Adrenal gland (tissue), 12 donors: Measurements from ENCODE around the gene PMF1. TPM values are rescaled to one million over a fixed set of nuclear protein-coding genes. Genes with fewer than 3 reads are reported as not detected.
A peak's percentile ranks its signal among the peaks of the same experiment; 100 is the strongest.

Experiments used
- DNase-seq, 7 donors: peaks; one replicate each; pipeline ENCODE4 v3.0.0-alpha.2; 2019 to 2020
- H3K27ac ChIP-seq, 5 donors: fragments of 200-600 bp; sonication (generic) in 4 of 5; 1 replicate in 3 of 5; 2 replicates in 2 of 5; pipeline versions ENCODE4 v1.5.1 to v1.8.0; 2016 to 2020; ENCODE audit warnings: mild to moderate bottlenecking in 1 of 5
- H3K27me3 ChIP-seq: fragments of 200-600 bp; 2 replicates; pipeline ENCODE4 v1.8.0; 2021
- H3K36me3 ChIP-seq, 2 donors: fragments of 200-600 bp; replicated peaks in 1 of 2; 1 replicate in 1 of 2; 2 replicates in 1 of 2; pipeline versions ENCODE4 v1.5.1 to v1.8.0; 2018 to 2022
- H3K4me1 ChIP-seq, 2 donors: fragments of 200-600 bp; replicated peaks in 1 of 2; 1 replicate in 1 of 2; 2 replicates in 1 of 2; pipeline versions ENCODE4 v1.5.1 to v1.8.0; 2018 to 2021
- H3K4me3 ChIP-seq, 4 donors: fragments of 200-600 bp; sonication (generic) in 3 of 4; one replicate each; pipeline ENCODE4 v1.5.1; 2016 to 2018
- H3K9me3 ChIP-seq, 3 donors: fragments of 200-600 bp; sonication (generic) in 1 of 3; replicated peaks in 1 of 3; 1 replicate in 2 of 3; 2 replicates in 1 of 3; pipeline versions ENCODE4 v1.5.1 to v1.8.0; 2016 to 2021
- CTCF ChIP-seq, 6 experiments: fragments of 450-650 bp in 4 of 6; fragments of 200-600 bp in 2 of 6; sonication (generic) in 1 of 6; IDR thresholded peaks; 1 replicate in 5 of 6; 2 replicates in 1 of 6; pipeline versions ENCODE4 v1.5.1 to v1.8.0; 2016 to 2021; ENCODE audit warnings: antibody characterized with exemption in 6 of 6, mild to moderate bottlenecking in 2 of 6, moderate library complexity in 1 of 6
- POLR2A ChIP-seq, 2 donors: fragments of 450-650 bp; IDR thresholded peaks; one replicate each; pipeline ENCODE4 v1.6.1; 2017; ENCODE audit warnings: antibody characterized with exemption in 2 of 2, mild to moderate bottlenecking in 2 of 2, moderate library complexity in 1 of 2
- WGBS, 4 donors: extraction: QIAGEN DNeasy Blood & Tissue Kit in 2 of 4; methylation state at CpG; one replicate each; pipeline versions ENCODE4 v1.1.5 to v1.1.7; 2013 to 2017; 5-methylcytosine and 5-hydroxymethylcytosine counted together
- intact Hi-C, 2 donors: fragments of 100-400 bp; cut with DNase I; formaldehyde crosslinking; loops; one replicate each; pipeline versions ENCODE4 v1.14.1 to v1.15.0; 2022 to 2023
- polyA plus RNA-seq, 3 donors: library from polyadenylated mRNA; stranded (reverse); fragments of 200-250 nt in 2 of 3; fragments of 350-450 nt in 1 of 3; fragmentation: Illumina TruSeq in 1 of 3; extraction: RNeasy Lipid Tissue Mini Kit (QIAGEN cat#74804) in 1 of 3; gene quantifications; one replicate each; pipeline ENCODE4 v1.2.3, GENCODE V29; 2013 to 2014
- total RNA-seq, 9 donors: library from RNA; depleted of rRNA in 4 of 9; stranded (reverse); fragments of >200 nt in 4 of 9; fragments of 120-200 nt in 1 of 9; fragmentation: NEBNext Ultra II Directional in 1 of 9; extraction: Animal tissue kit (Norgen Biotek cat#: 25700) in 1 of 9; gene quantifications; one replicate each; pipeline versions ENCODE4 v1.1.0 to v1.2.4, GENCODE V29; 2013 to 2023
- donor health status: healthy with polysubstance abuse.
- donor health status: Bipolar disorder and iron deficiency.
- donor health status: DM: yes; HTN: yes; CAD: no.
- donor health status: DM: no; HTN: no; CAD: no.
- donor health status: DM: no; HTN: no; CAD: no.
- donor health status: DM: yes; HTN: yes; CAD: no.

Gene PMF1
- total and polyA plus RNA-seq, 12 donors, result 45.6 to 103 (median 67.7) TPM

- TF ChIP-seq CTCF (IDR thresholded peaks at IDR 0.05) (no peak), POLR2A (IDR thresholded peaks at IDR 0.05) (no peak)
- peak in 2 of 7 donors; percentile 32 to 33 for DNase-seq
- peak overlapping the region in 1 of 4 donors; percentile 34 for H3K4me3 ChIP-seq
- no peaks in the 10 kb centered on the region for H3K9me3 ChIP-seq
- intact Hi-C loops, result no loop called here
- H3K27me3 ChIP-seq, result no peaks in the 10 kb centered on the region
- peaks cover 0 to 14% of the 10 kb centered on the region in 2 donors for H3K36me3 ChIP-seq
- 4 to 10% (median 5%) methylated on average over 2 to 69 of the region's 69 CpGs for WGBS, 4 donors
- H3K4me1 ChIP-seq, result peaks cover 0 to 12% of the 10 kb centered on the region in 2 donors
- no peak overlapping the region for H3K27ac ChIP-seq
Observed at GRCh38 chr1:156245451-156246232, 32.8 kb downstream of the PMF1 start.

GRCh38 chr1:156246241-156246780, 33.5 kb downstream of the PMF1 start:
- no peak overlapping the region for H3K4me3 ChIP-seq
- TF ChIP-seq CTCF (IDR thresholded peaks at IDR 0.05) (no peak), POLR2A (IDR thresholded peaks at IDR 0.05) (no peak)
- H3K4me1 ChIP-seq, result peaks cover 0 to 12% of the 10 kb centered on the region in 2 donors
- WGBS, 4 donors, result 51 to 58% (median 51%) methylated on average over 10 of the region's 10 CpGs
- intact Hi-C loops, result no loop called here
- H3K9me3 ChIP-seq, result no peaks in the 10 kb centered on the region
- H3K36me3 ChIP-seq, result peaks cover 0 to 21% of the 10 kb centered on the region in 2 donors
- H3K27ac ChIP-seq, result peak overlapping the region in 1 of 5 donors; percentile 49
- H3K27me3 ChIP-seq, result no peaks in the 10 kb centered on the region
- no peak for DNase-seq

GRCh38 chr1:156246781-156247459, 34.1 kb downstream of the PMF1 start:
- Histone ChIP-seq H3K9me3 (no peaks in the 10 kb centered on the region), H3K36me3 (peaks cover 0 to 27% of the 10 kb centered on the region in 2 donors), H3K27ac (peak overlapping the region in 1 of 5 donors; percentile 49), H3K27me3 (no peaks in the 10 kb centered on the region), H3K4me3 (no peak overlapping the region), H3K4me1 (peaks cover 0 to 12% of the 10 kb centered on the region in 2 donors)
- TF ChIP-seq CTCF (IDR thresholded peaks at IDR 0.05) (no peak), POLR2A (IDR thresholded peaks at IDR 0.05) (no peak)
- DNase-seq, result peak in 1 of 7 donors; percentile 29
- intact Hi-C loops, result no loop called here
- 41 to 61% (median 52%) methylated on average over 2 to 16 of the region's 16 CpGs for WGBS, 4 donors
